HL-60 (cell line): ENCODE measurements around the gene GALNT1.
"Not testable (repeated sequence)": the region's sequence is repeated elsewhere in the genome, so short reads cannot be mapped to it uniquely, and the experiment has no call there.

Experiments used
- DNase-seq, 2 experiments: peaks; one replicate each; pipeline ENCODE4 v3.0.0-alpha.2; 2010 to 2020; ENCODE audit warnings: low read depth in 1 of 2, low spot score in 1 of 2
- H3K27ac ChIP-seq: fragments of 250-450 bp; sonication (Bioruptor Pico); replicated peaks from 2 replicates; pipeline ENCODE4 v1.5.1; 2020; ENCODE audit warnings: mild to moderate bottlenecking, moderate library complexity
- H3K27me3 ChIP-seq: fragments of 250-450 bp; sonication (Bioruptor Pico); 2 replicates; pipeline ENCODE4 v1.5.1; 2021; ENCODE audit warnings: mild to moderate bottlenecking, moderate library complexity; ENCODE audit not compliant: insufficient read depth, poor library complexity, severe bottlenecking
- H3K4me3 ChIP-seq: replicated peaks from 2 replicates; pipeline ENCODE4 v1.5.1; 2011; ENCODE audit warnings: mild to moderate bottlenecking, control low read depth, low read length; ENCODE audit not compliant: insufficient read depth
- CTCF ChIP-seq: IDR thresholded peaks from one replicate; pipeline ENCODE4 v1.5.1; 2011; ENCODE audit warnings: low read length, control low read depth, inconsistent platforms; ENCODE audit not compliant: insufficient read depth
- GABPA ChIP-seq: IDR thresholded peaks from 2 replicates; pipeline ENCODE4 v1.6.1; 2012; ENCODE audit warnings: low read depth
- POLR2AphosphoS5 ChIP-seq: IDR thresholded peaks from 2 replicates; pipeline ENCODE4 v1.6.1; 2012; ENCODE audit warnings: low read depth
- REST ChIP-seq: IDR thresholded peaks from 2 replicates; pipeline ENCODE4 v1.6.1; 2012; ENCODE audit warnings: low read depth; ENCODE audit not compliant: insufficient replicate concordance
- SPI1 ChIP-seq: IDR thresholded peaks from 2 replicates; pipeline ENCODE4 v1.6.1; 2012; ENCODE audit warnings: low read depth, mild to moderate bottlenecking, borderline replicate concordance

GALNT1 gene

GRCh38 chr18:35573531-35573930, 8.0 kb upstream of the GALNT1 start:
- DNase-seq = no peak
- Histone ChIP-seq H3K27ac (no peak overlapping the region), H3K4me3 (no peak overlapping the region), H3K27me3 (no peaks in the 10 kb centered on the region)
- TF ChIP-seq REST (no peak), POLR2AphosphoS5 (no peak), CTCF (no peak), SPI1 (no peak), GABPA (no peak)

- H3K27me3 ChIP-seq, DNase-seq, H3K4me3 ChIP-seq, H3K27ac ChIP-seq: not testable (repeated sequence)
- peak; percentile 43; the same call in 1 of the 2 replicates for TF ChIP-seq SPI1
Measured at GRCh38 chr18:35576240-35576845, 5.2 kb upstream of the GALNT1 start.

- Histone ChIP-seq H3K27me3 (no peaks in the 10 kb centered on the region), H3K4me3 (no peak overlapping the region), H3K27ac (no peak overlapping the region)
- DNase-seq = no peak
- no peak for TF ChIP-seq GABPA
- TF ChIP-seq REST = no peak
- TF ChIP-seq SPI1 = no peak
- TF ChIP-seq POLR2AphosphoS5 = no peak
- no peak for TF ChIP-seq CTCF
Measured at GRCh38 chr18:35577045-35577848, 4.3 kb upstream of the GALNT1 start.

- TF ChIP-seq SPI1 (no peak), REST (no peak), POLR2AphosphoS5 (no peak)
- Histone ChIP-seq H3K27me3 (no peaks in the 10 kb centered on the region), H3K4me3 (no peak overlapping the region), H3K27ac (no peak overlapping the region)
- DNase-seq = no peak
Measured at GRCh38 chr18:35578481-35578880, 3.1 kb upstream of the GALNT1 start.
